Caki2 (cell line): Measurements from ENCODE around the gene MINDY3. TPM values are rescaled to one million over a fixed set of nuclear protein-coding genes. Genes with fewer than 3 reads are reported as not detected.
A peak's percentile ranks its signal among the peaks of the same experiment; 100 is the strongest.
"Not testable (repeated sequence)": the region's sequence is repeated elsewhere in the genome, so short reads cannot be mapped to it uniquely, and the experiment has no call there.

Experiments used
- DNase-seq: peaks from one replicate; pipeline ENCODE4 v3.0.0-alpha.2; 2015; ENCODE audit warnings: low read depth
- in situ Hi-C: cut with HindIII; loops from 2 replicates; pipeline ENCODE4 v1.10.0; 2016; ENCODE audit warnings: low sequenced_read_pairs, low pct_unique_long_range_greater_than_20kb, mixed read lengths
- total RNA-seq: library from RNA; depleted of rRNA; stranded (reverse); fragments of >200 nt; shearing (Covaris generic); gene quantifications from 2 replicates; pipeline ENCODE4 v1.2.3, GENCODE V29; 2014; ENCODE audit warnings: low replicate concordance; rRNA removed

Gene MINDY3
- 17.0 and 28.8 TPM in 2 replicates for total RNA-seq

DNA sequence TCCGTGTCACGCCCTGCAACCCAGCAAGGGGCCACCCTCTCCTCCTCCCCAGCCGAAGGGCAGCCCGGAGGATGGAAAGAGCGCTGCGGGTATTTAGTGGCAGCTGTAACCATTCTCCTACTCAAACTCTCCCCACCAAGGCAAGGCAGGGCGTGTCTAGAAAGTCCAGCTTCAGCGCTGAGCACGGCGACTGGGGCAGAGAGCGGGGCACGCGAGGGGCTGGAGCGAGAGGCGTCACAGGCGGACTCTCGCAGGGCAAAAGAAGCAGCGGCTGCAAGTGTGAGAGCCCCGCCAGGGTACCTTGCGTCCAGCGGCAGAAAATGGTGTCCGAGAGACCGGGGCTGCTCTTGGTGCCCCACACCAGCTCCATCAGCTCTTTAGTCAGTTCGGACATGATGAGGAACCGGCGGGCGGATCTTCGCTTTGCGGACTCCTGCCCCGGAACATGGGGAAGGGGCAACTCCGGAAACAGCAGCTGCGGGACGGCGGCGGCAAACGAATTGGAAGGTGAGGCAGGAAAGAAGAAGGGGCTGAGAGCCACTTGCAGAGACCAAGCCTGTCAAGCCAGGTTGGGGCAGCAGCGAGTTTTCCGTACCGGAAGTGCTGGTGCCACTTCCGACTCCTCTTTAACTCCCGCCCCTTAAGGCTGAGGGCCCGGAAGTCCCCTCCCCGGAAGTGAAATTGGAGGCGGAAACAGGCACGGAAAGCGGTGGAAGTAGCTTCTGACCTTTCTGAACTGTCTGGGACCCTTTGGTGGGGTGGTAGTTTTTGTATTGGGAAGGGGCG, at the start of gene MINDY3:
Gene MINDY3 (minus strand): TSS at position 602 of the 786 bp plus-strand sequence. CDS start 208 bp downstream, at position 394.
- in situ Hi-C loops, result no loop called here
- peak; percentile 80 for DNase-seq

DNA sequence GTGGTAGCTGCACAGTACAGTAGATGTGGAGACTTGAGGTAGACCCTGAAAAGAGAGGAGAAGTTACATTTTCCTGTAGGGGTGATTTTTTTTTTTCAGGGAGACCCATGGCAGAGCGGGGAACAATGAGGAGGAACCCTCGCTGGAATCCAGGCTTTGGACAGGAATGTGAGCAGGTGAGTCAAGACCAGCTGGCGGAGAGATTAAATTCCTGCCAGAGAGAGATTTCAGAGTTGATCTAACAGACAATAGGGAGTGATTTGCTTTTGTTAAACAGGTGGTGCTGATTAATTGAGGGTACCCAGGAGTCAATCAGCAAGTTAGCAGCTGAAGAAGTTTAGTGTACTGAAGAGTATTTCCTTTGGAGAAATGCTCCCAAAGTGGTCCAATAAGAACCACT, 41.6 kb upstream of the MINDY3 start:
- no peak for DNase-seq
- in situ Hi-C loops, result no loop called here

DNA sequence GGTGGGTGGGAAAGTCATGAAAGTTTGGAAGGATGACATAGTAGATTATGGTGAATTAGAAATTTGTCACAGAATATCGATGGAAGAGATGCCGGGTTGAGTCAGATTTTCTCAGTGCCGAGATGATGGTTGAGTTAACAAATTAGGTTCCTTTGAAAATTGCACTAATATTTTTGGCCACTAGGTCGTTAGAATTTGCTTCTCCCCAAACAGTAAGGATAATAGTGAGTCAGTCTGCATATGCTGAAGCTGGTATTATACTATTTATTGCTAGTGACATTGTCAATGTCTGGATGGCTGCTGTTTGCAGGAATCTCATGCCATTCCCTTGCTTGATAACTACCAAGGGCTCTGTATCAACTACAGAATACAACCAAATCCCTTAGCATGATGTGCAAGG, 37.7 kb upstream of the MINDY3 start:
- DNase-seq, result peak; percentile 4
- in situ Hi-C loops, result no loop called here

DNA sequence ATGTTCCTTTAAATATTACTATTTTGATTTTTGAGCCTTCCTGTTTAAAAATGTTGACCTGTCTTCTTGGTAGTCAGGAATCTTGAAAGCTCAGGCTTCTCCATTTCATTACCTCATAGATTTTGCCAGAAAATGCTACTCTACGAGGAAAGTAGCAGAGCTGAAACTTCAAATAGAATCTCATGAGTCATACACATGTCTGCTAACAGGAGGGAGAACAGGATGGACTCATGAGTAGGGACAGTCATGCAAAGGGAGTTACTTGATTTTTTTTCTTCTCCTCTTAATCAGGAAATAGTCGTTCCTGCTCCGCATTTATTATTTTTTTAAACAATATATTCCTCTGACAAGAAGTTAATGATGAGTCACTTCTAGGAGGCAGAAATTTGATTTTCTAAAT, 37.0 kb upstream of the MINDY3 start:
- peak; percentile 22 for DNase-seq
- in situ Hi-C loops, result no loop called here

DNA sequence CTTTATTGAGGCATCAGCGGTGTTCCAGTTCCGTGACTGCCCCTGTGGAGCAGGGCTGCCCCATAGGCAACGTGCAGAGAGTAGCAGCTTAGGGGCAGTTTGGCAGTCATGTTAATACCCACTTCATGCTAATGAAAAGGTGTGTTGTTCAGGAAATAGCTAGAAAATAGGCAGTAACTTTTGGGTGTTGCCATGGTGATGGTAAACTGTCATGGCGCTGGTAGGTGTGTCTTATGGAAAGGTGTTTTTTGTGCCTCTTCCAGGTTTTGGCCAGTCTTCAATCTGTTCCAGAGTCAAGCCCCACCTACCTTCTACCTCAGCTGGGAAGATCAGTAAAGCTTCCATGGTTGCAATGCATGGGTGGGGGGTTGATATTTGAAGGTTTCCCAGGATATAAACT, 36.3 kb upstream of the MINDY3 start:
- no peak for DNase-seq
- in situ Hi-C loops, result no loop called here

DNA sequence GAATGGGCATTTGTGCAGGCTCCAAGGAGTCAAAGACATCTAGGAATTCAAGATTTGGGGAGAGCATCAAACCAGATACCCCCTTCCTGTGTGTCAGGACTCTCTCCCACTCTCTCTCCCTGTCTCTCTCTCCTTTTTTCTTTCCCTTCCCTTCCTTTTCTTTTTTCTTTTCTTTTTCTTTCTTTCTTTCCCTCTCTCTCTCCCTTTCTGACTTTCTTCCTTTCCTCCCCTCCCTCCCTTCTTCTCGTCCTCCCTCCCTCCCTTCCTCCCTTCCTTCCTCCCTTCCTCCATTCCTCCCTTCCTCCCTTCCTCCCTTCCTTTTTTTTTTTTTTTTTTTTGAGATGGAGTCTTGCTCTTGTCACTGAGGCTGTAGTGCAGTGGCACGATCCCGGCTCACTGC, 24.1 kb upstream of the MINDY3 start:
- in situ Hi-C loops, result no loop called here

DNA sequence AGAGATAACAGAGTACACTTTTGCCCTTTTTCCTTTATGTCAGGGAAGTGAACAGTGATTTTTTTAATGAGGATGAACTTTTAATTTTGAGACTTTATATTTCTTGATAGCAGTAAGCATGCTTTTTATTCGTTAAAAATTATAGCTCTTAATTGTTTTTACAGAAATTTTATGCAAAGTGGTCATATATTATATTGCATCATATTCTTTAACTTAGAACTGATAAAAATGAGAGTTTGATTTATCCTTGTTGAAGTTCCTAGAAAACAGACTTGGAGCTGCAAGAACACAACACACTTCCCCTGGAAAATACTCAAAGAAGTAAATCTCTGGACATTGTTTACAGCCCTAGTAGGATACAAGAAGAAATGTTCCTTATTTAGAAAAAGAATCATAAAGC, 21.2 kb upstream of the MINDY3 start:
- DNase-seq, result no peak
- in situ Hi-C loops, result no loop called here

More for the DNA sequence above, 24.1 kb upstream of the MINDY3 start:
- DNase-seq, result no peak

DNA sequence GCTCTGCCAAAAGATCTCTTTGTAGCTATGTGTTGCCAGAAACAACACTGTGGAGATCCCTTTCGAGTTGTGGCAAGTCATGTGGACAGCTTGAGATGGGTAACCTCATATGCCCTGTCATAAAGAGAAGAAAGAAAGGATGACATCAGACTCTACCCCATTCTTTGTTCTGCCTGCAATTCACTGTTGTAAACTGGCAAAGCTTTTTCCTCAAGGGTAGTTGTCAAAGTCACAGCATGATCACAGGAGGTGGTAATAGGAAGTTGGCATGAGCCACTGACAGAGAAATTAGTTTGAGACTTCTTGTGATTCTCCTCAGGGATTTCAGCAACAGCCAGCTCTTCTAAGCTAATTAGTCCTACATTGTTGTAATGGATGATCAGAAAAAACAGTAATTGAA, 19.4 kb upstream of the MINDY3 start:
- in situ Hi-C loops, result no loop called here
- no peak for DNase-seq

DNA sequence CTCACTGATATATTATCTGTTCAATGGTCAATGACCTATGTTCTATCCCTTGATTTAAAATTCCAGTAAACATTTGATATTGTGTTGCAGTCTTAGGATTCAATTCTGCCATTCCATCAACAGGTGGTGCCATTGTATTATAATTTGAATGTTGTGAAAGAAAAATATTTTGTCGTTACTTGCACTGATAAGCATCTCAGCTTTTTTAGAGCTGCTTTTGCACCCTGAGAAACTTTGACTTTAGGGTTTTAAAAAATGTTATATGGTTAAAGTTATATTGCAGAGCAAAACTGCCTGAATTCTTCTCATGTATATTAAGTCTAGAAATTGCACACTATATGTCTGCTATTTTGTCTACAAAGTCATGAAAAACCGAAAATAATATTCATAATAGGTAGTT, 18.8 kb upstream of the MINDY3 start:
- in situ Hi-C loops, result no loop called here
- DNase-seq, result peak; percentile 21

DNA sequence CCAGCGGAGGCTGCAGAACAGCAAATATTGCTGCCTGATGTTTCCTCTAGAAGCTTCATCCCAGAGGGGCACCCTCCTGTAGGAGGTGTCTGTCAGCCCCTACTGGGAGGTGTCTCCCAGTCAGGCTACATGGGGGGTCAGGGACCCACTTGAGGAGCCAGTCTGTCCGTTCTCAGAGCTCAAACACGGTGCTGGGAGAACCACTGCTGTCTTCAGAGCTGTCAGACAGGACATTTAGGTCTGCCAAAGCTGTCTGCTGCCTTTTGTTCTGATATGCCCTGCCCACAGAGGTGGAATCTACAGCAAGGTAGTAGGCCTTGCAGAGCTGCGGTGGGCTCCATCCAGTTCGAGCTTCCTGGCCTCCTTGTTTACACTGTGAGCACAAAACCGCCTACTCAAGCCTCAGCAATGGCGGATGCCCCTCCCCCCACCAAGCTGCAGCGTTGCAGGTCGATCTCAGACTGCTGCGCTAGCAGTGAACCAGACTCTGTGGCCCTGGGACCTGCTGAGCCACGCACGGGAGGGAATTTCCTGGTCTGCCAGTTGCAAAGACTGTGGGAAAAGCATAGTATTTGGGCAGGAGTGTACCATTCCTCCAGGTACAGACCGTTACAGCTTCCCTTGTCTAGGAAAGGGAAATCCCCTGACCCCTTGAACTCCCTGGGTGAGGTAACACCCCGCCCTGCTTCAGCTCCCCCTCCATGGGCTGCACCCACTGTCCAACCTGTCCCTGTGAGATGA, 17.7 kb upstream of the MINDY3 start:
- in situ Hi-C loops, result no loop called here
- DNase-seq, result no peak

DNA sequence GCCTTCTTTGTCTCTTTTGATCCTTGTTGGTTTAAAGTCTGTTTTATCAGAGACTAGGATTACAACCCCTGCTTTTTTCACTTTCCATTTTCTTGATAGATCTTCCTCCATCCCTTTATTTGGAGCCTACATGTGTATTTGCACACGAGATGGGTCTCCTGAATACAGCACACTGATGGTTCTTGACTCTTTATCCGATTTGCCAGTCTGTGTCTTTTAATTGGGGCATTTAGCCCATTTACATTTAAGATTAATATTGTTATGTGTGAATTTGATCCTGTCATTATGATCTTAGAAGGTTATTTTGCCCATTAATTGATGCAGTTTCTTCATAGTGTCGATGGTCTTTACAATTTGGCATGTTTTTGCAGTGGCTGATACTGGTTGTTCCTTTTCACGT, 16.0 kb upstream of the MINDY3 start:
- in situ Hi-C loops, DNase-seq: not testable (repeated sequence)

DNA sequence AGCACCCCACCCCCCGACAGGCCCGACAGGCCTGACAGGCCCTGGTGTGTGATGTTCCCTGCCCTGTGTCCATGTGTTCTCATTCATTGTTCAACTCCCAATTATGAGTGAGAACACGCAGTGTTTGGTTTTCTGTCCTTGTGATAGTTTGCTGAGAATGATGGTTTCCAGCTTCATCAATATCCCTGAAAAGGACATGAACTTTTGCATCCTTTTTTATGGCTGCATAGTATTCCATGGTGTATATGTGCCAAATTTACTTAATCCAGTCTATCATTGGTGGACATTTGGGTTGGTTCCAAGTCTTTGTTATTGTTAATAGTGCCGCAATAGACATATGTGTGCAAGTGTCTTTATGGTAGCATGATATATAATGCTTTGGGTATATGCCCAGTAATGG, 12.3 kb upstream of the MINDY3 start:
- DNase-seq, in situ Hi-C loops: not testable (repeated sequence)

DNA sequence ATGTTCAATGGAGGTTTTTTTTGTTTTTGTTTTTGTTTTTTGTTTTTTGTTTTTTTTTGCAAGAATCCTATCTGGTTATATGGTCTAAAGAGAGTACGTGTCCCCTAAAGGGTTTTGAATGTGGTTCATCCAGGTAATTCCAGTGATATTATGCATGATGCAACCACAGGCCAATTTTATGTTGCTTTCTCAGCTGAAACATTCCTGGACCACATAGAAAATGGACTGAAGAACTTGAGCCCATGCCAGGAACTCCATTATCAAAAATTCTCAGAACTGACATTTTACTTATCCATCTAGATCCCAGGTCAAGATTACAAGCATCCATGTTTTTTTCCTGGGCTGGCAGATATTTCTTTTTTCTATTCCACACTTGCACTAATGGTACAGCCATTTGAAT, 11.5 kb upstream of the MINDY3 start:
- no peak for DNase-seq
- in situ Hi-C loops, result no loop called here

DNA sequence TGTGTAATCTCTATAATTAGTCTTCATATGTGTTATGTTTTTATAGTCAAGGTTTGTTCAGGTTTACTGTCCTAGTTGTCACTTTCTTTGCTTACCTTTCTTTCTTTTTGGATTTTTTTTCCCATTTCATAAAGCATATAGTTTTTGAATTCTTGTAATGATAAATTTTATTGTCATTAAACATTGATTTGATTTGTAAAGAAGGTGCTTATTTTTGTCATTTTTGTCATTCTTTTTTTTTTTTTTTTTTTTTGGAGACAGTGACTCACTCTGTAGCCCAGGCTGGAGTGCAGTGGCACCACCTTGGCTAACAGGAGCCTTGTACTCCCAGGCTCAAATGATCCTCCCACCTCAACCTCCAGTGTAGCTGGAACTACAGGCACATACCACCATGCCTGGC, 9.6 kb upstream of the MINDY3 start:
- DNase-seq, result no peak
- in situ Hi-C loops, result no loop called here

DNA sequence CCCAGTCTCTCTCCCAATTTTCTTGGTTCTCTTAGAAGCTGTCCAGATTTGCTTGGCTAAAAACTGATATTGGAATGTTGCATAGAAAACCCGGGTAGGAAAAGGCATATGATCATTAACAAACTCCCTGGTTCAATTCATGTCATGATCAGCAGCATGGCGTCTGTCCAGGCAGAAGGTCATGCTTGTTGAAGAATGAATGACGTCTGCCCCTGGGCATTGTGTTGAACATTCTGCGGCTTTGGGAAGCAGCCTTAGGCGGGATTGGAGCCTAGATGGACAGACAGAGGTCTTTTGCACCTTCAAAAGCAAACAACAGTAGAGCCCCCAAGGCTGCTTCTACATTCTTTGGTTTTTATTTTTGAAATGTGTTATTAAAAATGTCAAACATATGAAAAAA, 7.7 kb upstream of the MINDY3 start:
- no peak for DNase-seq
- in situ Hi-C loops, result no loop called here

DNA sequence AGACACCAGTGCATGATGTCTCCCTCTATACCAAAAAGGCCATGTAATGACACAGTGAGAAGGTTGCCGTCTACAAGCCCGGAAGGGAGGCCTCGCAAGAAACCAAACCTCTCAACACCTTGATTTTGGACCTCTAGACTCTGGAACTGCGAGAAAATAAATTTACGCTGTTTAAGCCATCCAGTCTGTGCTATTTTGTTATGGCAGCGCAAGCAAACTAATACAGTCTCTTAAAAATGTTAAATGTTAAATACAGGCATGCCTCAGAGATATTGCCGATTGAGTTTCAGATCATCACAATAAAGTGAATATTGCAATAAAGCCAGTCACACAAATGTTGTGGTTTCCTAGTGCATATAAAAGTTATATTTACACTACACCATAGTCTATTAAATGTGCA, 5.0 kb upstream of the MINDY3 start:
- no peak for DNase-seq
- in situ Hi-C loops, result no loop called here

DNA sequence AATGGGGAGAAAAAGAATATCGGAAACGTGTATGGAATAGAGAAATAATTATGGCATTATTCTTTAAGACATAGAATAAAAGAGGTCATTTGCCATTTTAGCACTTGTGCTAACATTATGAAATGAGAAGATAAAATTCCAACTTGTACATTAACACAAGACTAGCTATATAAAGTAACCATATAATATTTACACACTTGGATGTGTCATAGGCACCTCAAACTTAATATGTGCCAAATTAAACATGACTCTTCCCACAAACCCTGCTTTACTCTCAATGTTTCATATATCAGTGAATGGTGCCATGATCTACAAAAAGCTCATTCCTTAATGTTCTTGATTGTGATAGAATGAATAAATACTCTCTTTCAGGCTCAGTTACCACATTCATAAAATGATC, 4.1 kb upstream of the MINDY3 start:
- in situ Hi-C loops, result no loop called here
- no peak for DNase-seq

DNA sequence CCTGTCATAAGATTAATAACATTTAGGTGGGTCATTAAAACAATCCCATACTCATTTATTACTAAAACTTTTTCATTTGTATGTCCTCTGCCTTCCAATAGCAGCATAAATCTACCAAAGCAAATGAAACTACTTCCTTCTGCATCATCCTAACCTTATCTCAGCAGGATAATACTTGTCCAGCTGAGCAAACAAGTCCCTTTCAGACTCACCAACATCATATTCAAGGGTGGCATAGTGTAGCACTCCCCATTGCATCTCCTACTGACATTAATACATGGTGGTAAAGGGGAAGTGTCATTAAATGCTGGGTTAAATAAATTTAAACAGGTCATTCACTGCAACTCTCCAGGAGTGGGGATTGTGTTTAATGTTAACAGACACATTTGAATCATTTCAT, 3.4 kb upstream of the MINDY3 start:
- no peak for DNase-seq
- in situ Hi-C loops, result no loop called here

DNA sequence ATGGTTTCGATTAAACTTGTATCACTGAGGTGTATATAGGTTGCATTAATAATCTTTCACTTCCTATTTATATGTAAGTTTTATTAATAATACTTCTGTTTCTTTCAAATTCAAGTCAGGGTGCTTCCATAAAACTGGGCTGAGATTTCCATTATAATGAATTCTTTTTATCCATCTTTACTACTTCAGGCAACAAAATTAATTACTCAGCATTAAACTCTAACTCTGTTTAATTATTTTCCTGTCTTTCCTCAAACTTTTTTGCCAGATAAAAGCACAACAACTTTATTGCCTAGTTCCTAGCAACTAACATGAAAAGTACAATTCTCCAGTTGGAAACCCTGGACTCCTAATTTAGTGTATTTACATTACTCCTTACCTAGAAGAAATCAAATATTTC, 3.0 kb upstream of the MINDY3 start:
- in situ Hi-C loops, result no loop called here
- no peak for DNase-seq
